GM18870 (cell line): ENCODE measurements around the gene SYTL4.
"Not testable (repeated sequence)": the region's sequence is repeated elsewhere in the genome, so short reads cannot be mapped to it uniquely, and the experiment has no call there.

ENCODE experiments used
- ATAC-seq: cut with Tn5 transposase; IDR thresholded peaks from one replicate; pipeline ENCODE4 v1.9.1; 2021; ENCODE audit warnings: moderate library complexity; ENCODE audit not compliant: unreplicated experiment

SYTL4 gene

DNA sequence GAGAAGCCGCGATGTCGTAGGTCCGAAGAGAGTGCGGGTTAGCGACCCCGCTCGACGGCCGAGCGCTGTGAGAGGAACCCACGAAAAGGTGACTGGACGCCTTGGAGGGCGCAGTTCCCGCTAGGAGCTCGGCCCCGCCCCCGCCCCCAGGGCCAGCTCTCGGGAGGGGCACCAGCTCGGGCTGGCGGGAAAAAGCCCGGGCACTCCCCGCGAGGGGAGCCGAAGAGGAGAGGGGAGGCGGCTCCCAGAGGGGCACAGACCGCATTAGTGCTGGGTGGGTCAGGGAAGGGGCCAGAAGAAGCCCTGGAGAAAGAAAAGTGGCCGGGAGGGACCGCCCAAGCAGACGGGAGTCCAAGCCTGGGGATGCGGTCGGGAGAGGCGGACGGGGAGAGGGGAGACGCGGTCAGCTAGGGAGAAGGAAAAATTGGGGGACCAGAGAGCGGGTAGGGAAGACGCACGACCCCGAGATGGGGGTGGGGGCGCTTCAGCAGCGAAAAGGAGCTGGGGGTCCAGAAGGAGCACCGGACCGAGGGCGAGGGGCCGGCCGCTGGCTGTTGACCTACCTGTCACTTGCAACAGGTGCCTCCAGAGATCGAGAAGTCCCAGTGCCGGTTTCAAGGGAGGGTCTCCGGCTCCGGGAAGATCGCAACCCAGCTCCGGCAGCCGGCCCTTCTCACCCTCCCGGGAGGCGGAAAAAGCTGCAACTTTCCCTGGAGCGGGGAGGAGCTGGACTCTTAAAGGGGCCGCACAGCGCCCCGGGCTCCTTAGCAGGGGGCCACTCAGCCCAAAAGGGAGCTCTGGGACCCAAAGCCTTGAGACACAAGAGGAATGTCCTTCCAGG lies at the start of gene SYTL4:
Gene SYTL4 (minus strand): TSS at position 681 of the 841 bp plus-strand sequence. CDS start 30,084 bp downstream, outside the sequence.
- no peak for ATAC-seq

DNA sequence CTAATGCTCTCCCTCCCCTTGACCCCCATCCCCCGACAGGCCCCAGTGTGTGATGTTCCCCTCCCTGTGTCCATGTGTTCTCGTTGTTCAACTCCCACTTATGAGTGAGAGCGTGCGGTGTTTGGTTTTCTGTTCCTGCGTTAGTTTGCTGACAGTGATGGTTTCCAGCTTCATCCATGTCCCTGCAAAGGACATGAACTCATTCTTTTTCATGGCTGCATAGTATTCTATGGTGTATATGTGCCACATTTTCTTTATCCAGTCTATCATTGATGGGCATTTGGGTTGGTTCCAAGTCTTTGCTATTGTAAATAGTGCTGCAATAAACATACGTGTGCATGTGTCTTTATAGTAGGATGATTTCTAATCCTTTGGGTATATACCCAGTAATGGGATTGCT lies 37.5 kb upstream of the SYTL4 start:
- not testable (repeated sequence) for ATAC-seq

DNA sequence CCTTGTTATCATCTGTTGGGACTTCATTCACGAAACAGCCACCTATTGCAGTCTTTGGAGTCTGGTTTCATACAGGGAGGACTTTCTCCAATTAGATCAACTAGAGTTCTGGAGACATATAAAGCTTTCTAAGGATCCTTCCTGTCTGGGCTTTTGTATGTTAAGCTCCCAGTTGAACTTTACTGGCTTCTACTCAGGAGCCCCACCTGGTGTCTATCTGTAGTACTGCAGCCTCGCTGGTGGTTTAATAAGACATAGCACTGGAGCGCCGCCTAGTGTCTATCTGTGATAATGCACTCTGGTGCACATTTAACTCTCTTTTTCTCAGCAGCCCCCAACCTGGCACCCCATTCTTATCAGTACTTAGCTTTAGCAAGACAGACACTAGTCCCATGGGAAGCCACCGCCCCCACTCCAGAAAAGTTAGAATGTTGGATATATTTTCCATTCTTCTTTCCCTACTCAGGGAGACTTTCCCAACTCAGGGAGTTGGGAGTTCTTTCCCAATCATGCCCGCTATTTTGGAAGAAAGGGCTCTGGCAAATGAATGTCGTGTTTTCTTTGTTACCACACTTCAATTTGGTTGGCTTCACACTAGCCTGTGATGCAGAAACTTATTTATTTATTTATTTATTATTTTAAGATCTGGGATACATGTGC lies 36.9 kb upstream of the SYTL4 start:
- peak; percentile 81 for ATAC-seq

DNA sequence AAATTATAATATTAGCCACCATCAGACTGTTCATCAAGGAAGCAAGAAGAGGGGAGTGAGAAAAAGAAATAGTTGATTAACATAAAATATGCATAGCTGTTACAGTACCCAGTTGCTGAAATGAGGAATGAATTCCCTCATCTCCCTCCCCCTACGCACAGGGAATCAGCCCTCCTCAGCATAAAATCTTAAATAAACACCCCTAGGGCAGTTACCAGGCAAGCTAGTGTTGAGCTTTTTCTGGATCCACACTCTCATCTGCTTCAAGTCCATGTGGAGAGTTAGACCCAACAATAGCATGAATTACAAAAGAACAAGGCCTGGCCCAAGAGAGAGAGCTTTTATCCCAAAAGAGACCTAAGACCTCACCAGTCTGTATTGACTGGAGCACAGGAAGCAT lies 19.0 kb upstream of the SYTL4 start:
- no peak for ATAC-seq

DNA sequence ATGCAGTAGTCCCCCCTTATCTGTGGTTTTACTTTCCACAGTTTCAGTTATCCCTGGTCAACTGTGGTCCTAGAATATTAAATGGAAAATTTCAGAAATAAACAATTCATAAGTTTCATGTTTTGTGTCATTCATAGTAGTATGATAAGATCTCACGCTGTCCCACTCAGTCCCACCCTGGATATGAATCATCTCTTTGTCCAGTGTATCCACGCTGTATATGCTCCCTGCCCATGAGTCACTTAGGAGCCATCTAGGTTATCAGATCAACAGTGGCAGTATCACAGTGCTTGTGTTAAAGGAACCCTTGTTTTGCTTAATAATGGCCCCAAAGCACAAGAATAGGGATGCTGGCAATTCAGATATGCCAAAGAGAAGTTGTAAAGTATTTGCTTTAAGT lies 16.2 kb upstream of the SYTL4 start:
- no peak for ATAC-seq

DNA sequence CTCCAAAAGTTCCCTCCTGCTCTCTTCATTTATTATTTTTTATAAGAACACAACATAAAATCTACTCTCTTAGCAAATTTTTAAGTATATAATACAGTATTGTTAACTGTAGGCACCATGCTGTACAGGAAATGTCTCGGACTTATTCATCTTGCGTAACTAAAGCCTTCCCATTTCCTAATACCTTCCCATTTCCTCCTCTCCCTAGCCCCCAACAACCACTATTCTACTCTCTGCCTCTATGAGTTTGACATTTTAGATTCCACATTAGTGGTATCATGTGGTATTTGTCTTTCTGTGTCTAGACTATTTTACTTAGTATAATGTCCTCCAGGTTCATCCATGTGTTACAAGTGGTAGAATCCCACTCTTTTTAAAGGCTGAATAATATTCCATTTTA lies 15.8 kb upstream of the SYTL4 start:
- ATAC-seq: no peak

DNA sequence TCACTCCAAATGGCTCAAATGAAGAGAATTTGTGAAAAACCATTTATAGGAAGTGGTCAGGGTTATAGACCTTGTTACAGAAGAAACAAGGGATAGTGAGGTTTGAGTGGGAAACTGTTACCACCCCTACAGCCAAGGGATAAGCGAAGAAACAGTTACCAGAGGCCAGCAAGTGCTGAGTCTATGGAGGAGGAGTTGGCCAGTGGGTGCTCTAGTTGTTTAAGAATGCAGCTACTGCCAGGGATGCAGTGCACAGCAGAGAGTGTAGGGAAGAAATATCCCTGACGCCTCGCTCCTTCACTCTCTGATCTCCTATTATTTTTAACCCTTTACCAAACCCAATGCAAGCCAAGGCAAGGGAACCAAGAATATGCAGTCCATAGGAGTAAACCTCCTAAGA lies 15.2 kb upstream of the SYTL4 start:
- ATAC-seq: no peak

DNA sequence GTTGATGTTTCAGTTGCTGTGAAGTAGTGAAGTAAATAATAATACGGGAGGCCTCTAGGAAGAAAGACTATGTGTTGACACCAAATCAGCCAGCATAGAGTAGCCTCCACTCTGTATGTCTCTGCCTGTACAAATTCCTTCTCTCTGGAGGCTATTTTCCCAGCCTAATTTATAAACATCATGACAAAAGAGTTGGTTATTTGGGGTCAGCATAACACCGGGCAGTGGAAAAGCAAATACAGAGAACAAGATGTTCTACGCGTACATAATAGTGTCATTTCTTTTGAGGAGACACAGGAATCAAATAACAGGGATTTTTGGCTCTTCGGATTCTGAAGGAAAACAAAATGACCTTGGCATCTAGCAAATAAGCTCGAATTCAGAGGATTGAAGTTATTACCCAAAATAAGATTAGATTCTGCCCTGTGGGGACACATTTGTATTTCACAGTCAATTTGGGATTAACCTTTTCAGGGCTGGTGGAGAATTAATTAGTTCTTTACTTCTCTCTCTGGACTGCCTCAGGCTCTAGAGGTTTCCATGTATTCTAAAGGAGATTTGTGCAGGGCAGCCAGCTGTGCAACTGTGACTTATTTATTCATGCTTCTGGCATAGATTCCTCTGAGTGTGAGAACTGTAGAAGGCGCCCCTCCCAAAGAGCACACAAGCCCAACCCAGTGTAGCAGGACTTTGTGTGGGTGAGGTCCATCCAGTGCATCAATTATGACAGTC lies 14.1 kb upstream of the SYTL4 start:
- no peak for ATAC-seq

DNA sequence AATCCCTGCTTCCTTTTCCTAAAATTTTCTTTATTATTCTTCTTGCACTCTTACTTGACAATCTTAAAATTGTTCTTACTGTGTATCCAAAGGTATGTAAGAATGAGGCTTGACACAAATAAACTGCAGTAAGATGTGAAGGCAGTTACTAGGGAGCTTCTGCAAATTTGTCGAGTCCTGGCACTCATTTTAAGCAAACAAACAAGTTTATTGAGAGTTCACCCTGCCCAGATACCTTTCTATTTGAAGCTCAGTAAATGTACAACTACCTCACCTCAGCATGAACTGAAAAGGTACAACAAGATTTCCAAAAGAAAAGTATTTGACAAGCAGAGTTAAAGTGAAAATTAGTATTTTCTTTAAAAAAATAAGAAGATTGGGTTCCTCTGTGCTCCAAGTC lies 13.3 kb upstream of the SYTL4 start:
- ATAC-seq: no peak

DNA sequence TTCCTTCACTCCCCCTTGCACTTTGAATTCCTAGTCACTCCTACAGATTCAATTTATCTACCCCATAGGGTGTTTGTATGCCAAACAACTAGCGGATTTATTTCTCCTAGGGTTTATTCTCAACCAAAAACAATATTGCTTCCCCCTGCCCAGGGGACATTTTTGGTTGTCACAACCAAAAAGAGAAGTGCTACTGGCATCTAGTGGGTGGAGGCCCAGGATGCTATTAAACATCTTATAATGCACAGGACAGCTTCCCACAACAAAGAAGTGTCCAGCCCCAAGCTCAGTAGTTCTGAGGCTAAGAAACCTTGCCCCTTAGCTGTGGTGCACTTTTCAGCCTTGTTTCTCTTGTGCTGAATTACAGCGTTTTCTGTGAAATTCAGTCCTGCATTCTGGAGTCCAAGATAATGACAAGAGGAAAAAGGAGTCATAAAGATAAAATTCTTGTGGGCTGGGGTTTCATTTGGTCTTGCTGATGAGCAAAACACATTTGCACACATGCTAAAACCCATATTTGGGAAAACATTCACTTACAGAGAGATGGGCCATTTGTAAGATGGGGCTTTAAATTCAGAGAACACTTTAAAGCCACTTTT lies 11.2 kb upstream of the SYTL4 start:
- no peak for ATAC-seq

DNA sequence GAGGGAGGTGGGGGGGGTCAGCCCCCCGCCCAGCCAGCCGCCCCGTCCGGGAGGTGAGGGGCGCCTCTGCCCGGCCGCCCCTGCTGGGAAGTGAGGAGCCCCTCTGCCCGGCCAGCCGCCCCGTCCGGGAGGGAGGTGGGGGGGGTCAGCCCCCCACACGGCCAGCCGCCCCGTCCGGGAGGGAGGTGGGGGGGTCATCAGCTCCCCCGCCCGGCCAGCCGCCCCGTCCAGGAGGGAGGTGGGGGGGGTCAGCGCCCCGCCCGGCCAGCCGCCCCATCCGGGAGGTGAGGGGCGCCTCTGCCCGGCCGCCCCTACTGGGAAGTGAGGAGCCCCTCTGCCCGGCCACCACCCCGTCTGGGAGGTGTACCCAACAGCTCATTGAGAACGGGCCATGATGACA lies 7.9 kb downstream of the SYTL4 start:
- ATAC-seq: not testable (repeated sequence)

DNA sequence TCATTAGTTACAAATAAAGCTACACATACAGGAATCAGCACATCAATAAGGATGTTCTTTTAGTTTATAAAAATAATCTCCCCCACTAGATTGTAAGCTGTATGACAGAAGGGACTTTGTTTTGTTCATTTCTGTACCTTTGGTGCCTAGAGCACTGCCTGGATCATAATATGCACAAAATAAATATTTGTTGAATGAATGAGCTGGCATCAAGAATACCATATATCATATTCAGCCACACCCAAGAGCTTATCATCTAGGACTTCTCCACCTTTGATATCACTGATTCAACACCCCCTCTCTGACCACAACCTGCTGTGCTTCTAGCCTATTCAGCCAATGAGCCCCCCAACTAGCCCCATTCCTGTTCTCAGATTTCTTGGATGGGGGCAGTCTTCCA lies 10.6 kb downstream of the SYTL4 start:
- no peak for ATAC-seq

DNA sequence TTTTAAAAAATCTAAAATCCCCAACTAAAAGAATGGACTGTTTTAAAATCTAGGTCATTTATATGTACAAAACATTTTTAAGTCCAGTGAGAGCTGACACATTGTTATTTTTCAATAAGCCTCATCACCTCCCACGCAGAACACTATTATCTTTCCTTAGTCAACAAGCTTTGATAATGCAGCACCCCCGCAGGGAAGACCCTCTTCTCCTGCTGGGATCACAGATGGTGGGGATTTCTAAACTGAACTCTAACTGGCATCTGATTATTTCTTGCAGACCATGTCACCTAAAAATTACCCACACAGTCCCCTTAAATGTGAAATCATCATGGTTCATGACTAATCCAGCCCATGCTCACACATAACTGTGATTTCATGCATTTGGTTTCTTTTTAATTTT lies 11.6 kb downstream of the SYTL4 start:
- ATAC-seq: no peak

DNA sequence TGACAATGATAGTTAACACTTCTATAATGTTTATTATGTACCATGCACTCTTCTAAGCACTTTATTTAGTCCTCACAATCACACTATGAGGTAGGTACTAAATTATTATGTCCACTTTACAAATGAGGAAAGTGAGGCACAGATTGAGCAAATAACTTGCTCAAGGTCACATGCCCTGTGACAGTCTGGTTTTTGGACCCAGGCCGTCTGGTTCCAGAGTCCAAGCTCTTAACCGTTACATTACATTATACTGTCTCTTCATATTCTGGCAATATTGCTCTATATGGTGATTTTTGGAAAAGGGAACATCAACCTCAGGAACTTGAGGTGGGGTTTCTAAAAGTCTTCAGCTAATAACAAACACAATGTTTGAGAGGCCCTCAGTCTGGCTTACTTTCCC lies 12.8 kb downstream of the SYTL4 start:
- no peak for ATAC-seq

DNA sequence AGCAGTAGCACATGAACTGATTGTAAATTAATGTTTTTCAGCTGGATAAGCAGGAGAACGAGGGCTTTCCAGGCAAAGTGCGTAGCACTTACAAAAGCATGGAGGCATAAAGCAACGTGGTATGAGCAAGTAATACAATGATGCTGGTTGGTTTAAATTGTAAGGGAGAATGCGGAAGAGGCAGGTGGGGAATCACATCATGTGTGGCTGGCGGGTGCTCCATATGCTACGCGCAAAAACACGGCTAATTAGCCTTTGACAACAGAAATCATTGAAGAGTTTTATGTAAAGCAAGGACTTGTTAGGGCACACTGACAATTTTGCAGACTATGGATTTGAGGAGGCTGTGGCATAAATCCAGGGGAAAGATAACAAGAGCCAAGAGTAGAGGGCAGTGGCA lies 14.6 kb downstream of the SYTL4 start:
- no peak for ATAC-seq

DNA sequence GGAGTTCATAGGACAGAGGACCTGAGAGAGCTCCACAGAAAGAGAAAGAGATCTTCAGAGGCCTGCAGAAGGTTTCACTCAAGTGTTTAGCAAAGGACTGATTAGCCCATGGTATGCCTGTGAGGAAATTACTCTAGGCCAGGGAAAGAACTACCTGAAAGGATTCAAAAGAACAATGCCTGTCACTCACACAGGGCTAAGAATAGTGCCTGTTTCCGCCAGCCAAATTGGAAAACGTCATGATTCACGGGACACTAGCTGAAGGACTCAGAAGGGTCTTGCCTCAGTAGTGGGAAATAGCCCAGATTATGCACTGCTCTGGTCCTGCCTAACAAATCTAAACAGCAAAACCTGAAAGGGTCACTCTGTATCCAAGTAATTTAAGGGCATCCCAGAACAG lies 21.1 kb downstream of the SYTL4 start:
- no peak for ATAC-seq

DNA sequence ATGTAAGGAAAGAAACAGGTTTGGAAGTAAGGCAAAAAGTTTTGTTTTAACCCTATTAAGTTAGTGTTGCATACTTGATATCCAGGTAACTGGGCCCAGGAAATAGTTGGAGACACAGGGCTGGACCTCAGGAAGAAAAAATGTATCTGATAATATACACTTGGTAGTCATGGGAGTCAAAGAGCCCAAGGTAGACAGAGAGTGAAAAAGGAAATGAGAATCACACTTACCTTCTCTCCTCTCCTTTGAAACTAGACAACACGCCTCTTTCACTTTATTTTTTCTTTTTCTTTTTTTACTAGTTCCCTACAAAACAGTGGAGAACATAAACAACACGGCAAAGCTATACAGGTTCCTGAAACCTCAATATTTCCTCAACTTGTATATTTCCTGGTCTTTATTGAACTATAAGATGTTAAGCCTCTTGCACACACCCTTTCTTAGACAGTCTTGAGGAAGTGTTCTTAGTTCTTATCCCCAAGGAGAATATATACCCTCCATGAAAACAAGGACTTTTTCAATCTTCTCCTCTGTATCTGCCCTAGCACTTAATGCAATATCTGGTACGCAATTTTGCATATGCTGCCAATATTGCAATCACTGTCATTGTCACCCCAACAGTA lies 27.2 kb downstream of the SYTL4 start:
- ATAC-seq: no peak

DNA sequence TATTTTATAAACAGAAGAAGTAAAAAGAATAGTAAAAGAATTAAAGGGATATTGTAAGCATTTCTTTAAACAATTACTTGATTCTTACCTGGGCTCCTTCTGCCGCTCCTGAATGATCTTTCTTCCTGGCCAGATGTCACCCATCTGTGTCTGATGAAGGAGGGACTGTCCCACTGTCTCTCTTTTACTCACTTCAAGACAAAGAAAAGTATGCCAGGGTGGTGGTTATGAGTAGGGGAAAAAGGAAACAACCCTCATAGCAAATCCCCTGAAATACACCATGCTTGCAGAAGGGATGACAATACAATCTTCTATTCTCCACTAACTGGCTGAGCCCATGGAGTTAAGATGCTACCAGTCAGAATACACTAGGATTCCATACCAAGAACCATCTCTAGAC lies 31.1 kb downstream of the SYTL4 start:
- ATAC-seq: peak; percentile 72

DNA sequence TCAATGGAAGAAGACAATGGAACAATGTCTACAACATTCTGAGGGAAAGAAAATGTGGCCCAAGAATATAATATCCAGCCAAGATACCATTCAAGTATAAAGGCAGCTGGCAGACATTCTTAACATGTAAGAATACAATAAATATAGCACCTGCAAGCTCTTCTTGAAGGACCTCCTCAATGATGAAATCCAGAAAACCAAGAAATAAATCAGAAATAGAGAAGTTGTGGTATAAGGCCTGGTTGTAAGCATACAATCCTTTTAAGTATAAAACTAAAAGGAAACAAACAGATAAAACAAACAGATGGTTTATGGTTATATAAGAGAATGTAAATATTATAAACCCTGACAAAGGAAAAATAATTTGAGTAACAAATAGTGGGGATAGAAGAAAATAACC lies 33.4 kb downstream of the SYTL4 start:
- no peak for ATAC-seq

DNA sequence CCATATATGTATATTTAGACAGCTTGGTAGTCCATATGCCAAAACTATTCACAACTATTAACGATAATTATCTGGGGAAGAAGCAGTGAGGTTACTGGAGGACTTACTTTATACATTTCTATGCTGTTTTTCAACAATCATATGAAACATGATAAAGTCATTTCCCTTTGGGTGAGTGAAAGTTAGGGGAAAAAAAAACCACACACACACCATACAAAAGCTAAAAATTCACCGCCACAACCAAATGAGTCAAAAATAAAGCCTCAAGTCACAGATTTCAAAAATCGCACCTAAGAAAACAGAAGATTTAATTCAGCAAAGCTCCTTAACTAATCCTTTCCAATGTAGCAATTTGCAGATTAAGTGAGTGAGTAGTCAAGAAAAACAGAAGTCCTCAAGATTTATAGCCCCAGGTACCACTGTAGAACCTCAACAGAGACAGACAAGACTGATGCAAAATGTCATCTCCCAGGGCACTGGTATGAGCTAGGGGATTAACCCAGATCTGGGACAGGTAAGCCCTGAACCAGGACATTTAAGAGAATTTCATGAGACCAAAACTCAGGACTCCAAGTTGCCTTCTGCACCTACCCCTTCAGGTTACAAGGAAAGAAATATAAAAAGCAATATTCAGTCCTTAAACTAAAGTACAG lies 35.1 kb downstream of the SYTL4 start:
- no peak for ATAC-seq

DNA sequence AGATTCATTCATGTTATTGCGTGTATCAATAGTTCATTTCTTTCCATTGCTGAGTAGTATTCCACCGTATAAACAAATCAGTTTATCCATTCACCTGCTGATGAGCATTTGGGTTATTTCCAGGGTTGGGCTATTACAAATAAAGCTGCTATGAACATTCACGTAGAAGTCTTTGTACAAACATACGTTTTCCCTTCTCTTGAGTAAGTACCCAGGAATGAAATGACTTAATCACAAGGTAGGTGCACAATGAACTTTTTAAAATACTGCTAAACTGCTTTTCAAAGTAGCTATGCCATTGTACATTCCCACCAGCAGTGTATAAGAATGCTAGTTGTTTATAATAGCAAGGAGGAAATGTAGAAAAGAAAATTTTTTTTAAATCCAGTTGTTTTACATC lies 35.9 kb downstream of the SYTL4 start:
- no peak for ATAC-seq
